ENCODE data around the gene EIF4G3. TPM values are rescaled to one million over a fixed set of nuclear protein-coding genes. Genes with fewer than 3 reads are reported as not detected.
A peak's percentile ranks its signal among the peaks of the same experiment; 100 is the strongest.
"Not testable (repeated sequence)": the region's sequence is repeated elsewhere in the genome, so short reads cannot be mapped to it uniquely, and the experiment has no call there.

The EIF4G3 gene
- total RNA-seq, 3 donors from 2014 or later (not counting 1 experiment from before 2014, with no cell fraction given), result 105 to 107 (median 107) TPM

GRCh38 chr1:21174654-21175323, 1.9 kb downstream of the EIF4G3 start:
- no peak for ATAC-seq
- no peaks in the 10 kb centered on the region for H3K36me3 Mint-ChIP-seq
- Histone ChIP-seq H3K36me3 (ENCODE audit: control insufficient read depth, insufficient read depth, low read length) (no peaks in the 10 kb centered on the region), H3K27ac (ENCODE audit: low read length) (peak overlapping the region; percentile 89), H3K27me3 (ENCODE audit: control insufficient read depth, insufficient read depth, low read length) (no peaks in the 10 kb centered on the region), H3K4me1 (ENCODE audit: control insufficient read depth, insufficient read depth, low read length) (peaks cover 15% of the 10 kb centered on the region), H3K9me3 (ENCODE audit: control insufficient read depth, insufficient read depth, low read length) (no peaks in the 10 kb centered on the region), H3K4me3 (ENCODE audit: low read length) (peak overlapping the region; percentile 89)
- peak overlapping the region; percentile 89 to 94 for H3K27ac Mint-ChIP-seq
- peak in 1 of 2 donors; percentile 14 for DNase-seq
- intact Hi-C loops (cut with micrococcal nuclease), result loop anchor here (5.0 kb wide), 2 partner anchors 152 to 387 kb away; partner anchors contain the start of gene HP1BP3
- peaks cover 35 to 52% of the 10 kb centered on the region in 2 donors for H3K4me1 Mint-ChIP-seq
- no peaks in the 10 kb centered on the region for H3K27me3 Mint-ChIP-seq (ENCODE audit: low read depth in 2 of 2)
- H3K4me3 Mint-ChIP-seq, result peak overlapping the region; percentile 97
- WGBS (ENCODE audit: insufficient coverage), result 61% methylated on average over 9 of the region's 12 CpGs
- no peak for TF ChIP-seq CTCF (IDR thresholded peaks at IDR 0.05)
- H3K9me3 Mint-ChIP-seq, result no peaks in the 10 kb centered on the region

- H3K27me3 ChIP-seq (ENCODE audit: control insufficient read depth, insufficient read depth, low read length), result no peaks in the 10 kb centered on the region
- H3K9me3 ChIP-seq (ENCODE audit: control insufficient read depth, insufficient read depth, low read length), result no peaks in the 10 kb centered on the region
- DNase-seq (no peak), ATAC-seq (no peak)
- Mint-ChIP-seq H3K27me3 (ENCODE audit: low read depth in 2 of 2) (no peaks in the 10 kb centered on the region), H3K36me3 (no peaks in the 10 kb centered on the region), H3K9me3 (no peaks in the 10 kb centered on the region), H3K27ac (peak overlapping the region; percentile 89 to 94), H3K4me3 (peak overlapping the region; percentile 97), H3K4me1 (peaks cover 35 to 52% of the 10 kb centered on the region in 2 donors)
- H3K4me1 ChIP-seq (ENCODE audit: control insufficient read depth, insufficient read depth, low read length), result peaks cover 15% of the 10 kb centered on the region
- H3K27ac ChIP-seq (ENCODE audit: low read length), result no peak overlapping the region
- 81% methylated on average over 2 of the region's 2 CpGs for WGBS (ENCODE audit: insufficient coverage)
- no peak for TF ChIP-seq CTCF (IDR thresholded peaks at IDR 0.05)
- H3K4me3 ChIP-seq (ENCODE audit: low read length), result no peak overlapping the region
- peaks cover 2% of the 10 kb centered on the region for H3K36me3 ChIP-seq (ENCODE audit: control insufficient read depth, insufficient read depth, low read length)
- intact Hi-C loops (cut with micrococcal nuclease), result no loop called here
These were observed 2.5 kb downstream of the EIF4G3 start for GRCh38 chr1:21174230-21174629.

GRCh38 chr1:21173096-21173495, 3.6 kb downstream of the EIF4G3 start:
- WGBS (ENCODE audit: insufficient coverage), result 90% methylated on average over 12 of the region's 12 CpGs
- H3K4me1 Mint-ChIP-seq, result peaks cover 35 to 52% of the 10 kb centered on the region in 2 donors
- not testable (repeated sequence) for H3K4me3 ChIP-seq (ENCODE audit: low read length)

GRCh38 chr1:21170837-21171236, 5.9 kb downstream of the EIF4G3 start:
- H3K4me3 Mint-ChIP-seq; ATAC-seq; H3K27me3 ChIP-seq (ENCODE audit: control insufficient read depth, insufficient read depth, low read length); H3K27me3 Mint-ChIP-seq (ENCODE audit: low read depth in 2 of 2); intact Hi-C loops (cut with micrococcal nuclease); H3K4me1 ChIP-seq (ENCODE audit: control insufficient read depth, insufficient read depth, low read length); H3K36me3 ChIP-seq (ENCODE audit: control insufficient read depth, insufficient read depth, low read length); H3K27ac ChIP-seq (ENCODE audit: low read length); H3K36me3 Mint-ChIP-seq; H3K9me3 ChIP-seq (ENCODE audit: control insufficient read depth, insufficient read depth, low read length); DNase-seq; H3K4me3 ChIP-seq (ENCODE audit: low read length); H3K9me3 Mint-ChIP-seq: not testable (repeated sequence)
- Mint-ChIP-seq H3K4me1 (peaks cover 37 to 50% of the 10 kb centered on the region in 2 donors), H3K27ac (peak overlapping the region; percentile 51 to 58)
- WGBS (ENCODE audit: insufficient coverage), result 93% methylated on average over 2 of the region's 4 CpGs

More at GRCh38 chr1:21173096-21173495, 3.6 kb downstream of the EIF4G3 start:
- H3K36me3 Mint-ChIP-seq; H3K36me3 ChIP-seq (ENCODE audit: control insufficient read depth, insufficient read depth, low read length); H3K27me3 Mint-ChIP-seq (ENCODE audit: low read depth in 2 of 2); DNase-seq; ATAC-seq; H3K27me3 ChIP-seq (ENCODE audit: control insufficient read depth, insufficient read depth, low read length); H3K9me3 Mint-ChIP-seq; H3K4me3 Mint-ChIP-seq; intact Hi-C loops (cut with micrococcal nuclease); H3K27ac Mint-ChIP-seq; H3K9me3 ChIP-seq (ENCODE audit: control insufficient read depth, insufficient read depth, low read length); H3K27ac ChIP-seq (ENCODE audit: low read length): not testable (repeated sequence)
- H3K4me1 ChIP-seq (ENCODE audit: control insufficient read depth, insufficient read depth, low read length), result peaks cover 15% of the 10 kb centered on the region

Data from natural killer cell (primary cell).